DMS 273 treated with DMSO at 0.1 percent for 48 hours (cell line): ENCODE results near the gene KCNK2.

Source experiments
- DNase-seq: peaks from one replicate; lab custom pipeline; 2025; lab: John Stamatoyannopoulos, UW

Gene KCNK2, protein sequence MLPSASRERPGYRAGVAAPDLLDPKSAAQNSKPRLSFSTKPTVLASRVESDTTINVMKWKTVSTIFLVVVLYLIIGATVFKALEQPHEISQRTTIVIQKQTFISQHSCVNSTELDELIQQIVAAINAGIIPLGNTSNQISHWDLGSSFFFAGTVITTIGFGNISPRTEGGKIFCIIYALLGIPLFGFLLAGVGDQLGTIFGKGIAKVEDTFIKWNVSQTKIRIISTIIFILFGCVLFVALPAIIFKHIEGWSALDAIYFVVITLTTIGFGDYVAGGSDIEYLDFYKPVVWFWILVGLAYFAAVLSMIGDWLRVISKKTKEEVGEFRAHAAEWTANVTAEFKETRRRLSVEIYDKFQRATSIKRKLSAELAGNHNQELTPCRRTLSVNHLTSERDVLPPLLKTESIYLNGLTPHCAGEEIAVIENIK

DNA sequence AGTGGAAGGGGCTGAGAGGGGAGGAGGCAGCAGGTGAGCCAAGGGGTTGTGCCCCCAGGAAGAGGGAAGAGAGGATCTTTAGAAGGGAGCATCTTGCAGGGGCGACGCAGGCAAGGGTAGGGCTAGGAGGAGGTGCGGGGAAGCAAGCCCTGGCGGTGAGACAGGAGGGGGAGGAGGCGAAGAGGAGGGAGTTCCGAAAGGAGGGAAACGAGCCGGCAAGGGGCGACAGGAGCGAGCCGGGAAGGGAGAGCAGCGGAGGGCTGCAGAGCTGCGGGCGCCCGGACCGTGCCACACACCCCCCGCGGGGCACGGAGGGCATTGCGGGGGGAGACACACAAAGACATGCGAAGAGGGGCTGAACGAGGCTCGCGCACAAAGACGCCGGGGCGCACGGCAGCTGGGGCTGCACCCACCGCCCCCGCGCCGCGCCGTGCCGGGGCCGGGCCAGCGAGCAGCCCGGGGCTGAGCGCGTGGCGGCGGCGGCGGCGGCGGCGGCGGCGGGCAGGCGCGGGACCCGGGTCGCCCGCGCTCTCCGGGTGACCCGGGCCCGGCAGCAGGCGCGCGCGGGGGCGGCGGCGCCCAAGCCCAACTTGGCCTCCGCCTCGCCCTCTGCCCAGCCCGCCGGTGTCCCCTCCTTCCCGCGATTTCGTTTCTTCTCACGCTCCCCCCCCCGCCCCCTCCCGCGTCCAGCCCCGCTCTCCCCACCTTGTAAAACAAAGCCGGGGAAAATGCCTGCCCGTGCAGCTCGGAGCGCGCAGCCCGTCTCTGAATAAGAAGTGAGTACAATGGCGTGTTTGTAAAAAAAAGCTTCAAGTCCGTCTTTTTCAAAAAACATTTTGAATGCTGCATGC, at the start of gene KCNK2:
KCNK2 (plus strand) TSS at position 206 of the 851 bp plus-strand sequence. CDS start 649 bp downstream, outside the sequence.
- DNase-seq, result no peak

- DNase-seq, result no peak
These were observed 49.5 kb upstream of the KCNK2 start for GRCh38 chr1:215032911-215033526.

- DNase-seq, result no peak
These were observed 42.3 kb upstream of the KCNK2 start for GRCh38 chr1:215040190-215040589.

GRCh38 chr1:215043401-215043800, 39.1 kb upstream of the KCNK2 start:
- DNase-seq, result no peak

GRCh38 chr1:215044151-215044550, 38.4 kb upstream of the KCNK2 start:
- DNase-seq, result no peak

DNA sequence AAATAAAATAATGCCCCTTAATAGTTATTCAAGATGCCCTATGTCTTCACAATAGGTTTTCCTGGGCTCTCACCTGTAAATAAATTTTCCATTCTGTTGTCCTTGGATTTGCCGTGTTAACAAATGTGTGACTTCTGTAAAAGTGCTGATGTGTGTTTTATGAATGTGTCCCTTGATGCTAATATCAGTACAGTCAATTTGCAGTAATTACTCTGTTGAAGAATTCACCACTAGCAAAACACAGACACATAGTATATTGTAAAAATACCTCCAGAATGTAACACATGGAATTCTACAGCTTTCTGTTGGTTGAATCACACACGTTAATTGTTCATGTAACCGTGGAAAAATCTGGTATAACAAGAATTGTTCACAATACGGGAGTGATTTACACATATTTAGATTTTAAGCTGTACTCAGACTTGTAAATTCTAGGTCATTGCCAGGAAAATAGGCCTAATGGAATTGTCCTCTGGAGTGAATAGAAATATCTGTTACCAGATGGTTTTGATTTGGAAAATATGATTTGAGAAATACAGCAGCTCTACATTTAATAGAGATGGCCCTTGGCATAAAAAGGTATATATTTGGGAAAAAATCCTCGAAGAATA, 36.7 kb upstream of the KCNK2 start:
- DNase-seq, result no peak

GRCh38 chr1:215052256-215053015, 30.1 kb upstream of the KCNK2 start:
- DNase-seq, result no peak

- DNase-seq, result no peak
These were observed 28.3 kb upstream of the KCNK2 start for GRCh38 chr1:215054266-215054665.

DNA sequence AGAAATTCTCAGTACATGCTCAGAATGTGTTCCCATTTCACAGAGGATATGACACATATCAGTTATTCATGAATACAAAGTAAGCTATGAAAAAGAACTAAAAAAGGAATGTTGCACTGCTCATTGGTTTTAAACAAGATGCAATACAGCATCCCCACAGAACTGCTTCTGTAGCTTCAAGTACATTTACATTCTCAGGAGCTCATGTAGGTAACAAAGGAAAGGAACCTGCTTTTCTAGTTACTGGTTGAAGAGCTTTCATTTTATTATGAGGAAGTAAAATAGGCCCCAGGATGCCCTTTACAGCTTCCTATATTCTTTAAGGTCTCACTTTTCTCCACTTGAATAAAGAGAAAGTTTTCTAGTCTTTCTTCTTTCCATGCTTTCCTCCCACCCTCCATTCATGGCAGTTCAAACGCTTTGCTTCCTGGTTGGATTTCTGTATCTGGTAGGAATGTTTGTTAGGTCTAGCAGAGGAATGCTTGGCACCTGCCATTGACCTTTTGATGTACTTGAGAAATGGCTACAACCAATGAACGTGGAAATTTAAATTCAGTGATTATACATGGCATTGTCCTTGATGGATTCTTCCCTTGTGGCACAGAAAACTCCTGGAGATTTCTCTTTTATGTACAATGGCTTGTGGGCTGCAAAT, 27.1 kb upstream of the KCNK2 start:
- DNase-seq, result no peak

GRCh38 chr1:215056584-215056983, 26.0 kb upstream of the KCNK2 start:
- no peak for DNase-seq

DNA sequence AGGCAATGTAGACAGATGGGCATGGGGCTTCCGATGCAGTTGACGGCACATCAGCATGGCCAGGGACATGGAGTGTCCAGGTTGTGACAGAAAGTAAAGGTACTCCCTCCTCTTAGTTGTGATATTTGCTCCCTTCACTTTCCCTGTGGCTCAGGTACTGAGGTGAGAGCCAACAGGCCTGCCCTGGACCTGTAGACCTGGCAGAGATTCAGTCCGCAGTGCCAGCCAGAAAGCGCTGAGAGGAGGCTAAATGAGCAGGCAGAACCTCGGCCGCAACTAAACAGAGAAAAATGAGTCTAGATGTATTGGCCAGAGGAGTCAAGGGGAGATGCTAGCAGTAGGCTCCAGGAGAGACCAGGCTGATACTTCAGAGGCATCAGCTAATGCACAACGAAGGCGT, 22.6 kb upstream of the KCNK2 start:
- DNase-seq, result no peak

GRCh38 chr1:215064327-215064726, 18.2 kb upstream of the KCNK2 start:
- DNase-seq, result no peak

DNA sequence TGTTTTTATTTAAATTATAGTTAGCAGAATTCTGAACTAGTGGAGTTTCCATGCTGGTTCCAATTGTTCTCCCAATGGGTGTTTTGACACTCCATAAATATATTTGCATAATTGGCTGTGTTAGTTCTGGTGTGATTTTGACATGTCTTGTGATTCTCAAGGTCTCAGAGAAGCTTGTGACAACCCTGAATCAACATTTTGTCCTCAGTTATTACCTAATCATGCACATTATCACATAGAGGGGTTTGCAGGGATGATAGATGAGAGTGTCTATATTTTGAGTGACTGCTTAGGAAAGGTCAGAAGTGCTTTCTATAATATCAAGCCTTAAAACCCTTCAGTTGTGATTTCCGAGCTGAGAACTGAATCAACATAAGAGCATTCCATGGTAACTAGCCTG, 11.5 kb upstream of the KCNK2 start:
- DNase-seq, result no peak

DNA sequence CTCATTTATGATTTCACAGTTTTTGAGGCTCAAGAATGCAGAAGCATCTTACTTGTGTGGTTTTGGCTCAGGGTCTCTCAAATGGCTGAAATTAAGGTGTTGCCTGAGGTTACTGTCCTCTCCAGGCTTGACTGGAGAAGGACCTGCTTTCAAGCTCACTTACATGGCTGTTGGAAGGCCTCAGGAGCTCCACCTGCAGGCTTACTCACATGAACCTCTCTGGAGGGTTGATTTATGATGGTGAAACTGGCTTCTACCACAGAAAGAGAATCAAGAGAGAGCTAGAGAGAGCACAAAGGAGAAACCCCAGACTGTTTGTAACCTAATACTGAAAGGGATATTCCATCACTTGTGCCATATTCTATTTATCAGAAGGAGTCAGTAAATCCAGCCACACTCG, 6.2 kb upstream of the KCNK2 start:
- no peak for DNase-seq

DNA sequence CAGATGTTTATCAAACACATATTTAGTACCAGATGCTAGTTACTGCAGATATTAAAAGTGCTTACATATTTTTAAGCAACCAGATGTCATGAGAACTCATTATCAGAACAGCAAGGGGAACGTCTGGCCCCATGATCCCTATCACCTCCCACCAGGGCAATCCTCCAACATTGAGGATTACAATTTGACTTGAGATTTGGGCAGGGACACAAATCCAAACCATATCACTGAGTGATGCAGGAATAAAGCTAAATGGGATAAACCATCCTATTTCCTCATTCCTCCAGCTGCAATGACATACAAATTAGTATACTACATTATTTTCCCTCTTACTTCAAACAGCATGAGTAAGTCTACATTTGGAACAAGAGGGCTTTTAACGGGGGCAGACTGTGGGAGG, 3.1 kb upstream of the KCNK2 start:
- DNase-seq, result no peak

GRCh38 chr1:215081661-215082531, 641 bp upstream of the KCNK2 start:
- DNase-seq, result no peak

GRCh38 chr1:215083383-215083961, 935 bp downstream of the KCNK2 start:
- DNase-seq, result no peak

- DNase-seq, result no peak
These were observed 2.1 kb downstream of the KCNK2 start for GRCh38 chr1:215084621-215085020.

- no peak for DNase-seq
These were observed 5.1 kb downstream of the KCNK2 start for GRCh38 chr1:215087603-215088002.

- no peak for DNase-seq
These were observed 11.8 kb downstream of the KCNK2 start for GRCh38 chr1:215094381-215094780.
